Measurements from ENCODE around the gene HDGFL3.
"Not testable (repeated sequence)": the region's sequence is repeated elsewhere in the genome, so short reads cannot be mapped to it uniquely, and the experiment has no call there.

HDGFL3 gene

GRCh38 chr15:83207660-83208366 is at the start of gene HDGFL3:
HDGFL3 (minus strand) TSS chr15:83207823; CDS start chr15:83207414, 409 bp downstream.
- no peaks in the 10 kb centered on the region for H3K9me3 ChIP-seq (ENCODE audit: control insufficient read depth, insufficient read depth, low read length)
- H3K27me3 ChIP-seq (ENCODE audit: control insufficient read depth, insufficient read depth, low read length) = no peaks in the 10 kb centered on the region
- H3K27ac ChIP-seq (ENCODE audit: low read depth, low read length) = peak within 1 kb of the TSS; percentile 90
- H3K4me1 ChIP-seq (ENCODE audit: control insufficient read depth, insufficient read depth, low read length) = peaks cover 35% of the 10 kb centered on the region
- H3K4me3 ChIP-seq (ENCODE audit: low read depth, low read length) = peak within 1 kb of the TSS; percentile 84
- peaks cover 3% of the 10 kb centered on the region; the same call in 1 of the 2 replicates for H3K36me3 ChIP-seq (ENCODE audit: control insufficient read depth, insufficient read depth, low read length)
- peak within 1 kb of the TSS; percentile 82 for H3K9ac ChIP-seq (ENCODE audit: low read depth, low read length)

- Histone ChIP-seq H3K36me3 (ENCODE audit: control insufficient read depth, insufficient read depth, low read length) (no peaks in the 10 kb centered on the region), H3K4me1 (ENCODE audit: control insufficient read depth, insufficient read depth, low read length) (peaks cover 9% of the 10 kb centered on the region), H3K9me3 (ENCODE audit: control insufficient read depth, insufficient read depth, low read length) (no peaks in the 10 kb centered on the region), H3K27ac (ENCODE audit: low read depth, low read length) (no peak overlapping the region), H3K9ac (ENCODE audit: low read depth, low read length) (no peak overlapping the region), H3K27me3 (ENCODE audit: control insufficient read depth, insufficient read depth, low read length) (no peaks in the 10 kb centered on the region), H3K4me3 (ENCODE audit: low read depth, low read length) (no peak overlapping the region)
These were observed 43.2 kb upstream of the HDGFL3 start for GRCh38 chr15:83250781-83251180.

- Histone ChIP-seq H3K9me3 (ENCODE audit: control insufficient read depth, insufficient read depth, low read length) (no peaks in the 10 kb centered on the region), H3K4me3 (ENCODE audit: low read depth, low read length) (no peak overlapping the region), H3K4me1 (ENCODE audit: control insufficient read depth, insufficient read depth, low read length) (peaks cover 9% of the 10 kb centered on the region), H3K9ac (ENCODE audit: low read depth, low read length) (no peak overlapping the region), H3K36me3 (ENCODE audit: control insufficient read depth, insufficient read depth, low read length) (no peaks in the 10 kb centered on the region), H3K27me3 (ENCODE audit: control insufficient read depth, insufficient read depth, low read length) (no peaks in the 10 kb centered on the region), H3K27ac (ENCODE audit: low read depth, low read length) (no peak overlapping the region)
These were observed 41.4 kb upstream of the HDGFL3 start for GRCh38 chr15:83249030-83249343.

- Histone ChIP-seq H3K9ac (ENCODE audit: low read depth, low read length) (no peak overlapping the region), H3K27ac (ENCODE audit: low read depth, low read length) (no peak overlapping the region), H3K4me3 (ENCODE audit: low read depth, low read length) (no peak overlapping the region), H3K27me3 (ENCODE audit: control insufficient read depth, insufficient read depth, low read length) (no peaks in the 10 kb centered on the region), H3K9me3 (ENCODE audit: control insufficient read depth, insufficient read depth, low read length) (no peaks in the 10 kb centered on the region), H3K36me3 (ENCODE audit: control insufficient read depth, insufficient read depth, low read length) (no peaks in the 10 kb centered on the region), H3K4me1 (ENCODE audit: control insufficient read depth, insufficient read depth, low read length) (peaks cover 9% of the 10 kb centered on the region)
These were observed 40.8 kb upstream of the HDGFL3 start for GRCh38 chr15:83248151-83249029.

GRCh38 chr15:83243634-83244033 is 36.0 kb upstream of the HDGFL3 start:
- Histone ChIP-seq H3K9me3 (ENCODE audit: control insufficient read depth, insufficient read depth, low read length) (peaks cover 12% of the 10 kb centered on the region), H3K36me3 (ENCODE audit: control insufficient read depth, insufficient read depth, low read length) (no peaks in the 10 kb centered on the region)

GRCh38 chr15:83230242-83230641 is 22.6 kb upstream of the HDGFL3 start:
- H3K27ac ChIP-seq (ENCODE audit: low read depth, low read length) = no peak overlapping the region
- peaks cover 5% of the 10 kb centered on the region for H3K9me3 ChIP-seq (ENCODE audit: control insufficient read depth, insufficient read depth, low read length)
- H3K27me3 ChIP-seq (ENCODE audit: control insufficient read depth, insufficient read depth, low read length) = no peaks in the 10 kb centered on the region
- no peak overlapping the region for H3K4me3 ChIP-seq (ENCODE audit: low read depth, low read length)
- H3K4me1 ChIP-seq (ENCODE audit: control insufficient read depth, insufficient read depth, low read length) = no peaks in the 10 kb centered on the region
- H3K36me3 ChIP-seq (ENCODE audit: control insufficient read depth, insufficient read depth, low read length) = no peaks in the 10 kb centered on the region
- no peak overlapping the region for H3K9ac ChIP-seq (ENCODE audit: low read depth, low read length)

More at GRCh38 chr15:83243634-83244033, 36.0 kb upstream of the HDGFL3 start:
- Histone ChIP-seq H3K9ac (ENCODE audit: low read depth, low read length) (no peak overlapping the region), H3K27me3 (ENCODE audit: control insufficient read depth, insufficient read depth, low read length) (no peaks in the 10 kb centered on the region), H3K4me1 (ENCODE audit: control insufficient read depth, insufficient read depth, low read length) (peaks cover 2% of the 10 kb centered on the region), H3K4me3 (ENCODE audit: low read depth, low read length) (no peak overlapping the region), H3K27ac (ENCODE audit: low read depth, low read length) (no peak overlapping the region)

- H3K9ac ChIP-seq (ENCODE audit: low read depth, low read length) = no peak overlapping the region
- H3K4me1 ChIP-seq (ENCODE audit: control insufficient read depth, insufficient read depth, low read length) = no peaks in the 10 kb centered on the region
- no peaks in the 10 kb centered on the region for H3K27me3 ChIP-seq (ENCODE audit: control insufficient read depth, insufficient read depth, low read length)
- H3K36me3 ChIP-seq (ENCODE audit: control insufficient read depth, insufficient read depth, low read length) = no peaks in the 10 kb centered on the region
- H3K27ac ChIP-seq (ENCODE audit: low read depth, low read length) = no peak overlapping the region
- peaks cover 15% of the 10 kb centered on the region for H3K9me3 ChIP-seq (ENCODE audit: control insufficient read depth, insufficient read depth, low read length)
- H3K4me3 ChIP-seq (ENCODE audit: low read depth, low read length) = no peak overlapping the region
These were observed 17.8 kb upstream of the HDGFL3 start for GRCh38 chr15:83225449-83225848.

- not testable (repeated sequence) for H3K9ac ChIP-seq (ENCODE audit: low read depth, low read length); H3K27ac ChIP-seq (ENCODE audit: low read depth, low read length); H3K4me1 ChIP-seq (ENCODE audit: control insufficient read depth, insufficient read depth, low read length); H3K36me3 ChIP-seq (ENCODE audit: control insufficient read depth, insufficient read depth, low read length); H3K4me3 ChIP-seq (ENCODE audit: low read depth, low read length); H3K27me3 ChIP-seq (ENCODE audit: control insufficient read depth, insufficient read depth, low read length)
- H3K9me3 ChIP-seq (ENCODE audit: control insufficient read depth, insufficient read depth, low read length) = peaks cover 18% of the 10 kb centered on the region
These were observed 14.2 kb upstream of the HDGFL3 start for GRCh38 chr15:83221781-83222180.

- Histone ChIP-seq H3K9me3 (ENCODE audit: control insufficient read depth, insufficient read depth, low read length) (peaks cover 18% of the 10 kb centered on the region), H3K27me3 (ENCODE audit: control insufficient read depth, insufficient read depth, low read length) (no peaks in the 10 kb centered on the region), H3K4me3 (ENCODE audit: low read depth, low read length) (no peak overlapping the region), H3K36me3 (ENCODE audit: control insufficient read depth, insufficient read depth, low read length) (no peaks in the 10 kb centered on the region), H3K9ac (ENCODE audit: low read depth, low read length) (no peak overlapping the region), H3K4me1 (ENCODE audit: control insufficient read depth, insufficient read depth, low read length) (no peaks in the 10 kb centered on the region), H3K27ac (ENCODE audit: low read depth, low read length) (no peak overlapping the region)
These were observed 11.4 kb upstream of the HDGFL3 start for GRCh38 chr15:83219026-83219425.

GRCh38 chr15:83215306-83215705 is 7.7 kb upstream of the HDGFL3 start:
- H3K27me3 ChIP-seq (ENCODE audit: control insufficient read depth, insufficient read depth, low read length) = no peaks in the 10 kb centered on the region
- no peak overlapping the region for H3K4me3 ChIP-seq (ENCODE audit: low read depth, low read length)
- no peak overlapping the region for H3K9ac ChIP-seq (ENCODE audit: low read depth, low read length)
- no peak overlapping the region for H3K27ac ChIP-seq (ENCODE audit: low read depth, low read length)
- H3K36me3 ChIP-seq (ENCODE audit: control insufficient read depth, insufficient read depth, low read length) = no peaks in the 10 kb centered on the region
- peaks cover 5% of the 10 kb centered on the region; the same call in 1 of the 2 replicates for H3K9me3 ChIP-seq (ENCODE audit: control insufficient read depth, insufficient read depth, low read length)
- H3K4me1 ChIP-seq (ENCODE audit: control insufficient read depth, insufficient read depth, low read length) = no peaks in the 10 kb centered on the region

GRCh38 chr15:83210619-83211018 is 3.0 kb upstream of the HDGFL3 start:
- no peak overlapping the region for H3K27ac ChIP-seq (ENCODE audit: low read depth, low read length)
- H3K9ac ChIP-seq (ENCODE audit: low read depth, low read length) = no peak overlapping the region
- no peaks in the 10 kb centered on the region for H3K36me3 ChIP-seq (ENCODE audit: control insufficient read depth, insufficient read depth, low read length)
- H3K27me3 ChIP-seq (ENCODE audit: control insufficient read depth, insufficient read depth, low read length) = no peaks in the 10 kb centered on the region
- H3K9me3 ChIP-seq (ENCODE audit: control insufficient read depth, insufficient read depth, low read length) = no peaks in the 10 kb centered on the region
- peaks cover 17% of the 10 kb centered on the region for H3K4me1 ChIP-seq (ENCODE audit: control insufficient read depth, insufficient read depth, low read length)
- no peak overlapping the region for H3K4me3 ChIP-seq (ENCODE audit: low read depth, low read length)
